Activated naive CD4-positive, alpha-beta T cell (primary cell): ENCODE results near the gene RSU1.

Source experiments
- DNase-seq, 4 experiments: peaks; one replicate each; lab custom pipeline; 2025; lab: John Stamatoyannopoulos, UW

Gene RSU1

DNA sequence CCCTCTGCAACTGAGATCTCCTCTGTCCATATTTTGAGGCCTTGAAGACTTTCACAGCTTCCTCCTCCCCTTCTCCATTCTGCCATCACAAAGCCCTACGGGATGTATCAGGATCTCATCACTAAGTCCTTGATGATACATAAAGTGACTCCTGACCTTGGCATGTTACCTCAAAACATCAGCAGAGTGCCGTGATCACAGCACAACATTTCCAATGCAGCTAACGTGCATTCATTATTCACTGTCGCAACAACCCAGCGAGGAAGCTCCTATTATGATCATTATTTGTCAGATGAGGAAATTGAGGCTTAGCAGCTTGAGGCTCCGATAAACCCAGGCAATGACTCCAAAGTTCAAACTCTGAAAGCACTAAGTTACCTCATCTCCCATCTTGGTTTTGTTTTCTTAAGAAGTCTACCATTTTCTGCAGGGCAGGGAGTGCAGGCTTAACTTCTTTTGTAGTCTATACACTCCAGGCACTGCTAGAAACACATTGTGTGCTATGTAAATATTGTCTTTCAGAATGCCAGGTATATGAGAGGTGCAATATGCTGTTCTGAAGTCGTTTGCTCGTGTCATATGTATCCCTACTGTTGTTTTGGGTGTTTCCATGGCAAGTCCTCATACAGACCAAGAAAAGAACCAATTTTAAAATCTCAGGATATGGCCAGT, 215.0 kb downstream of the RSU1 start:
- DNase-seq = no peak

DNA sequence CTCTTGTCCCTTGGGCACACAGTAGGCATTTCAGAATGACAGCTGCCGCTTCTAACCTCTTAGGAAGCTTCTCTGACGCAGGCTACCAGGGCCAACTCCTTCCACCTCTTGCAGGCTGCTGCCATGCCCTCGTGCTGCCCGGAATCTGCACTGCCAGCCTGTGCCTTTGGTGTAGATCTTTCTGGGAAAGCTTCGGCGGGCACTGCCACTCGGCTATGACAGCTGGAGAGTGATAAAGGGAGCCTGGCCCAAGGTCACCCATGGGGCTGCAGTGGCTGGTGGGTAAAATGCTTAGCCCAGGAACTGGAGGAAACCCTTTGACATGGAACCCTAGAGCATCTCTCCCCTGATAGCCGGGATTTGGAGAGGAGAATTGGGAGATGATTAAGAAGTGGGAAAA, 217.6 kb downstream of the RSU1 start:
- no peak for DNase-seq

- DNase-seq = no peak
These were observed 219.6 kb downstream of the RSU1 start for GRCh38 chr10:16597656-16598055.

GRCh38 chr10:16592378-16592777, 224.8 kb downstream of the RSU1 start:
- DNase-seq = no peak

DNA sequence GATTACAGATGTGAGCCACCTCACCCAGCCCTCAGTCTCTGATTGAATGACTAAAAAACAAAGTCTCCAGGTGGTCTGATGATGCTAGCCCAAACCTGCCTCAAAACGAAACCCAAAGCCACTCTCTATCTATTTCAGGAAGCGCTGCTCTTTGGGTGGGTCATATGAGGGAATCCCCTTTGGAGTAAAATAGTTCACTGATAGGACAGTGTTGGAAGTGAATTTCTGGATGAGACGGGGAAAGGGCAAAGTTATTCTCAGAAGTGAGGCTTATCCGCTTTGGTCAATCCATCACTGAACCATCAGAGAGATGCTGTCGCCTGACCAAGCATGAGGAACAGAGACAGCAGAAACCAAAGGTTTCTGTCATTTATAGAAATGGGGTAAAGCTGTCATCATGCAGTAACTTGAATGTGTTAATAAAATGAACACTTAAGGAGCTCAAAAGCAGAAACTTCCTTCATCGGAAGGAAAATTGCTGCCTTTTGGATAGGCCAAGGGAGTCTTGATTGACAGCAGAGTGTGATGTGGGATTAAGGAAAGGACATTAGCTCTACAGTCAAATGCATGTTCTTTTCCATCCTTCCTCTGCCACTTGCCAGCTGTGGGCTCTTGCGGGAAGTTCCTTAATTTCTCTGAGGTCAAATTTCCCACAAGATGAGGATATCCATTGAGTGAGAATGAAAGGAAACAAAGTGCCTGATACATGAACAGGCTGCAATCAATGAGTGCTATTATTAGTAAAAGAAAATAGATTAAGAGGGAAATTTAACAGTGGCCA, 230.7 kb downstream of the RSU1 start:
- no peak for DNase-seq

- no peak for DNase-seq
These were observed 232.1 kb downstream of the RSU1 start for GRCh38 chr10:16585103-16585502.

DNA sequence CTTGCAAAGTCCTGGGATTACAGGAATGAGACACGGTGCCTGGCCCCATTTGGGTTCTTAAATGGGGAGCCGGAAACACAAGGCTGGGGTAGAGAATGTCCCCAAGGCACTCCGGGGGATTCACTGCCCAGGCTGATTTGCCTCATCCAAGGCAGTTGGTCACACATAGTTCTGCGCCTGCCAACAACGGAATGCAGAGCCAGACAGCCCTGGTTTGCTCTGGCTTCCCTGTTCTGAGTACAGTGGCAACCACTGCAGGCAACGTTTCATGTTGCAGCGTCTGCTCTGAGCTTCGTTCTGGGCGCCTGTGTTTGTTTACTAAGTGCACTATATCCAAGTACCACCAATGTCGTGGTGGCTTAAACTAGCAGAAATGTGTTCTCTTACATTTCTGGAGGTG, 233.8 kb downstream of the RSU1 start:
- DNase-seq = no peak

DNA sequence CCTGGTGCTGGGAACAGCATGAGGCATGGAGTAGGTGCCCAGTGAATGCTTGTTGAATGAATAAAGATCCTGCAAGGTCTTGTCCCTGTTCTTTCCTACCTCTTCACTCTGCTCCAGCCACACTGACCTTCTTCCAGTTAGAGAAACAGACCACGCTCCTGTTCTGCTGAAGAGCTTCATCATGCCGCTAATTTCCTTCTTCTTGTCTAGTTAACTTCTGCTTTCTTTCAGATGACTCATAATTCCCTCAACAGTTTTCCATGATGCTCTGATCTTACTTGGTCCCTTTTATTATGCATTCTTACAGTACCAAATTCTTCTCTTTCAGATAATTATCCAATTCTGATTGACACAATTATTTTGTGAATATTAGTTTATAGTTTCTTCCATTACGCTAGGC, 236.0 kb downstream of the RSU1 start:
- no peak for DNase-seq

- no peak for DNase-seq
These were observed 246.5 kb downstream of the RSU1 start for GRCh38 chr10:16570731-16571130.

- no peak for DNase-seq
These were observed 250.9 kb downstream of the RSU1 start for GRCh38 chr10:16566202-16566805.

GRCh38 chr10:16565604-16566003, 251.6 kb downstream of the RSU1 start:
- no peak for DNase-seq

DNA sequence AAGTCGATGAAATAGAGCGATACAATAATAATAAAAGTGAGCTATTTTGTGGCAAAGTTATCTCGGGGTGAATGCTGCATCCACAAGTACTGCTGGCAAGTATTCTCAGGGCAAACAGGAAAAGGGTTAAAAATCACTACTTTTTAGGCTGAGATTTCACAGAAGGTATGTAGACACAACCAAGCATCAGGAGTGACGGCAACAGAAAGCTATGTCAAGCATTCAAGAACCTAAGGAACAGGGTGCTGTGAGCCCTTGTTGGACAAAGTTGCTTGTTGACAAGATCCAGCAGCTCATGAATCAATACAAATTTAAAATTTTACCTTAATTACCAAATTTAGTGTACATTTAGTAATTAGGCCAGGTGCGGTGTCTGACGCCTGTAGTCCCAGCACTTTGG, 254.3 kb downstream of the RSU1 start:
- DNase-seq = no peak

GRCh38 chr10:16559236-16559773, 257.9 kb downstream of the RSU1 start:
- DNase-seq = no peak

GRCh38 chr10:16547973-16548372, 269.3 kb downstream of the RSU1 start:
- no peak for DNase-seq

DNA sequence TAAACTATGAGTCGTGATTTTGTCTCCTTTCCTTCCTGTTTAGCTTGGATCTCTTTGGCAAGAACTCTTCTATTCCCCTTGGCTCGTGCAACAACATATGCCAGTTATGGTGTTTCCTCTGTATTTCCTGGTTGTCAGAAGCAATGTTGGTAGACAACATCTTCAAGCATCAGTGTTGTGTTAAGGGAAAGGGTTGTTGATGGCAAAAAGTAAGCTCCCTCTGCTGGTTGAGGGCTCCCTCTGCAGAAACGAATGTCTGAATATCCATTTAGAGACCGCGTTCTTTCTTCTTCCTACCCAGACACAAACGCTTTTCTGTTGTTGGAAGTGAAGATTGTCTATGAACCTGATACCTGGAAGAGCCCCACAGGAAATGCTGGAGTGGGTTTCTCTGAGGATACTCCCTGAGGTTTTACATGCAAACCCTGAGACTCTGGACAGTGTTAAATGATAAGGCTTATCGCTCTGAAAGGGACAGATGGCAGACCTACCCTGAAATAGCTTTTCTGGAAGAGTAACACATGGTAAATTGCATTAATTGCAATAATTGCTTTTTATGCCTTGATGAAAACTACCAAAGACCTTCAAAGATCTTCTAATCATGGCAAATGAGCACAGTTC, 272.0 kb downstream of the RSU1 start:
- DNase-seq = no peak

DNA sequence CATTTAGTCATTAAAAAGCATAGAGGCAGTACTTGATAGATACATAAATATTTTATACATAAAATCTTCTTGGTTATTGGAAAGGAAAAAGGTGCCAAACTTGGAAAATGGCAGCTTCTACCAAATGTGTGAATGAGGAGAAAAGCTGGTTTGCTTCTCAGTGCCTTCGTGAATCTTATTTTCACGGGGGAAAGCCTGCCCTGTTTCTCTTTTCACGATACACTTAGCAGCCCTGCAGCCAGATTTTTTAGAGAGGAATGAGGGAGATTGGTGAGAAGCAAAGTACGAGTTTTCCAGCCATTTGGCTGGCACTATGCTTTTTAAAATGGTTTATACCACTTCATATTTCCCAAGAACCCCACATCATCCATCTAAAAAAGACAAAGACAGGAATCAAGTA, 272.6 kb downstream of the RSU1 start:
- DNase-seq = no peak

- DNase-seq = no peak
These were observed 273.1 kb downstream of the RSU1 start for GRCh38 chr10:16544099-16544498.
